Muscle layer of colon (tissue), 2 donors: ENCODE measurements around the gene CACNA2D2.
"Not testable (repeated sequence)": the region's sequence is repeated elsewhere in the genome, so short reads cannot be mapped to it uniquely, and the experiment has no call there.

Source experiments
- H3K27ac ChIP-seq: one replicate; pipeline ENCODE4 v1.7.0; 2013; ENCODE audit warnings: low read depth, mild to moderate bottlenecking, low read length, moderate library complexity
- H3K27me3 ChIP-seq, 2 donors: one replicate each; pipeline ENCODE4 v1.7.0; 2013; ENCODE audit warnings: low read length in 2 of 2, mild to moderate bottlenecking in 2 of 2; ENCODE audit not compliant: insufficient read depth in 2 of 2, control insufficient read depth in 1 of 2
- H3K36me3 ChIP-seq: one replicate; pipeline ENCODE4 v1.7.0; 2013; ENCODE audit warnings: mild to moderate bottlenecking, low read length; ENCODE audit not compliant: insufficient read depth
- H3K4me1 ChIP-seq: one replicate; pipeline ENCODE4 v1.7.0; 2013; ENCODE audit warnings: mild to moderate bottlenecking, low read length; ENCODE audit not compliant: insufficient read depth
- H3K4me3 ChIP-seq, 2 donors: one replicate each; pipeline ENCODE4 v1.7.0; 2013; ENCODE audit warnings: low read length in 2 of 2, low read depth in 1 of 2, mild to moderate bottlenecking in 1 of 2, moderate library complexity in 1 of 2
- H3K9ac ChIP-seq: one replicate; pipeline ENCODE4 v1.7.0; 2013; ENCODE audit warnings: low read length
- H3K9me3 ChIP-seq: one replicate; pipeline ENCODE4 v1.7.0; 2013; ENCODE audit warnings: mild to moderate bottlenecking, low read length
- donor health status: abdominal sarcoma.
- donor health status: Adenocarcinoma of cecum.

The CACNA2D2 gene

DNA sequence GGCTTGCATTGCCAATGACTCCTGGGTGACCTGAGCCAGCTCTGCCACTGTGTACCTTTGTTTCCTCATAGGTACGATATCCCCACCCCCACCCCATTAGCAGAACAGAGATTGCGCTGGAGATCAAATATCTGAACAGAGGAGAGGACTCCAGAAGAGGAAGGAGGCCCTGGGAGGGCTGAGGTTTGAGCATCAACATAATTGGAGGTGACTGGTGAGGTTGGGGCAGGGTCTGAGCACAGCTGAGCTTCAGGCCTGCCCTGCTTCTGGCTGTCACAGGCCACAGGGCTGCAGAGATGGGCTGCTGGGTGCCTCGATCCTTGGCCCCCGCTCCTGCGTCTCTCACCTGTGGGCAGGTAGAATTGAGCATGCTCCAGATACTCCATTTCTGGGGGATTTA, 21.3 kb upstream of the CACNA2D2 start:
- no peak overlapping the region for H3K4me3 ChIP-seq
- no peaks in the 10 kb centered on the region for H3K4me1 ChIP-seq
- H3K9ac ChIP-seq: no peak overlapping the region
- no peaks in the 10 kb centered on the region for H3K36me3 ChIP-seq
- no peaks in the 10 kb centered on the region for H3K9me3 ChIP-seq
- H3K27me3 ChIP-seq: no peaks in the 10 kb centered on the region
- H3K27ac ChIP-seq: no peak overlapping the region

DNA sequence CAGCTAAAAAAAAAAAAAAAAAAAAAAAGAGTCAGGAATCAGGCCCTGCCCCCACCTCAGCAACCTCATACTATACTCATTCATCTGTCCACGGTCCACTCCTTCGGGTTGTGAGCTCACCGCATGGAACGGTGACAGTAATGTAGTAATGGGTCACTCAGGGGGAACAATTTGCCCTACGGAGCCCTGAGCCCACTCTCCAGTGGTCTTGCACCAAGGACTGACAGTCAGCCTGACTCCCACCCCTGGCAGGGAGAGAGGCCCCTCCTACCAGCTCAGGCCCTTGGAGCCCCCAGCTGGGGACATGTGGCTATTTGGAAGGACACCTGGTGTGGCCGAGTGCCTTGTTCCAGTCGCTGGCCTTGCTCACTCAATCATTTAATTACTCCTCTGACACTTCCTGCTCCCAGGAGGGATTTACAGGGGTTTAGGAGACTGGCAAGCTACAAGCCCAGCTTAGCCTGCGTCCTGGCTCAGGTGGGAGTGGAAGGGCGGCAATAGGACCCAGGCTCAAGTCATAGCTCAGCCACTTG, 19.9 kb upstream of the CACNA2D2 start:
- Histone ChIP-seq H3K4me1 (no peaks in the 10 kb centered on the region), H3K9me3 (no peaks in the 10 kb centered on the region), H3K27me3 (peaks cover 0 to 9% of the 10 kb centered on the region in 2 donors), H3K27ac (no peak overlapping the region), H3K9ac (no peak overlapping the region), H3K36me3 (no peaks in the 10 kb centered on the region), H3K4me3 (no peak overlapping the region)

DNA sequence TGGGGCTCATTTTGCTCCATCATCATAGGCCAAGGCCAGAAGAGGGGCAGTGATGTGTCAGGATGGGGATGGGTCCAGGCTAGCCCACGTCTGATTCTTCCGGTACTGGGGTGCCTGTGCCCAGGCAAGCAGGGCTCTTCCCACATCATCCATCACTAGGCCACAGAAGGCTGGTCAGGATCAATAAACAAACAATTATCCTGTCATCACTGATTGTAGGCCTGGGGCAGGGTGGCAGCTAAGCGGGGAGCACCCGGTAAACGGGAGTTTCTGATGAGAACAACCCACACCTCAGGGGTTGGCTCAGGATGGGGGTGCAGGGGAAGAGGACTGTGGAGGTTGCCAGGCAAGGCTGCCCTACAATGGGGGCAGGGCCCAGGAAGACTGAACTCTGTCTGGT, 18.1 kb upstream of the CACNA2D2 start:
- H3K4me3 ChIP-seq: no peak overlapping the region
- H3K27me3 ChIP-seq: peaks cover 0 to 9% of the 10 kb centered on the region in 2 donors
- H3K9ac ChIP-seq: no peak overlapping the region
- H3K4me1 ChIP-seq: no peaks in the 10 kb centered on the region
- no peak overlapping the region for H3K27ac ChIP-seq
- no peaks in the 10 kb centered on the region for H3K36me3 ChIP-seq
- no peaks in the 10 kb centered on the region for H3K9me3 ChIP-seq

DNA sequence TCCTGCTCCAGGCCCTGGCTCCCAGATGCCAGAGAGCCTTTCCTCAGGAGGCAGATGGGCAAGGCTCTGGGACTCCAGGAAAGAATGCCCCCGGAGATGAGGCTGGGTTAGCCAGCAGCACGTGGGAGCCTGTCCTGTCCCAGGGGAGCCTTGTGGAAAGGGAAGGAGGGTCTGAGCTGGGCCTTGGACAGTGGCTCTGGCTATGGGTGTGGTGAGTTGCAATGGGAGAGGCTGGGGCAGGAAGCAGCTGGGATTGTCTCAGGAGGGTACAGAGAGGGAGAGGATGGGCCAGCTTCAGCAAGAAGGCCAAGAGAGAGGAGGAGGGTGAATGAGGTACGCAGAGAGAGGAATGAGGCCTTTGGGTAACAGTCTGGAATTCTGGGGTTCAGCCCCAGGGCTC, 17.4 kb upstream of the CACNA2D2 start:
- no peak overlapping the region for H3K4me3 ChIP-seq
- H3K4me1 ChIP-seq: peaks cover 5% of the 10 kb centered on the region
- H3K9me3 ChIP-seq: no peaks in the 10 kb centered on the region
- peaks cover 0 to 9% of the 10 kb centered on the region in 2 donors for H3K27me3 ChIP-seq
- H3K27ac ChIP-seq: no peak overlapping the region
- H3K9ac ChIP-seq: no peak overlapping the region
- no peaks in the 10 kb centered on the region for H3K36me3 ChIP-seq

DNA sequence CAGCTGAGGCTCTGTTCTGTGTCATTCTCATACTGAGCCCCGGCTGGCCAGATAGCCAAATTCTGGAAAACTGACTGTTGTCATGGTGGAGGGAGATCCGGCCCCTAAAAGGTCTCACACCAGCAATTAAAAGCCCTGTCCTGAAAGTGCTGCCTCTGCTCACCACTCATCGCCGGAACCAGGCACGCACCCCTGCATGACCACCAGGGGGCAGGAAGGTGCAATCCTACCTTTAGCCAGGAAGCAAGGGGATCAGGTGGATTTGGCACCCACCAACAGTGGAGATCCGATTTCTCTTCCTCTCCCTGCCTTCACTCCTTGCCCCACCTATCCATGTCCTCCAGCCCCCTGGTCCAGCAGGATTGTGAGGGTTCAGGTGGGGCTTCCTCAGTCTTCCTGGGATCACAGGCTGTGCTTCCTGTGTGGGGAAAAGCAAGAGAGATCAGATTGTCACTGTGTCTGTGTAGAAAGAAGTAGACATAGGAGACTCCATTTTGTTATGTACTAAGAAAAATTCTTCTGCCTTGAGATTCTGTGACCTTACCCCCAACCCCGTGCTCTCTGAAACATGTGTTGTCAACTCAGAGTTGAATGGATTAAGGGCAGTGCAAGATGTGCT, 16.1 kb upstream of the CACNA2D2 start:
- no peak overlapping the region for H3K9ac ChIP-seq
- H3K27me3 ChIP-seq: peaks cover 0 to 9% of the 10 kb centered on the region in 2 donors
- no peaks in the 10 kb centered on the region for H3K36me3 ChIP-seq
- peaks cover 12% of the 10 kb centered on the region for H3K4me1 ChIP-seq
- H3K4me3 ChIP-seq: no peak overlapping the region
- no peak overlapping the region for H3K27ac ChIP-seq
- no peaks in the 10 kb centered on the region for H3K9me3 ChIP-seq

DNA sequence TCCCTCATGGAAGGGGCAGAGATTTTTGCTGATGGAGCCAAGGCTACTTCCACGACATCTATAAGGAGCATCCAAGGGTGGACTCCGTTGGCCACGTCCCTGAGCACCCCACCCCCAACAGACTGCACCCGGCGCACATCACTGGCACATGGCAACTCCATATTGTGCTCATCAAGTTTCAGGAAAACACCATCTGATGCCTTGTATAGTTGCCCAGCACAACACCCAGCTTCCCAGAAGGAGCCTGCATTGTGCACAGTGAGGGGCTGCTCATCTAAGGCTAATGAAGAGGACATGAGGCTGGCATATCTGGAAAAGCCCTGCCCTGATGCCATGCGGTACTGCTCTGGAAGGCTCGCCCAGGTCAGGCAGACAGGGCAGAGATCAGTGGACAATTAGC, 15.0 kb upstream of the CACNA2D2 start:
- Histone ChIP-seq H3K27me3 (peaks cover 0 to 9% of the 10 kb centered on the region in 2 donors), H3K9ac (no peak overlapping the region), H3K4me1 (peaks cover 12% of the 10 kb centered on the region), H3K4me3 (no peak overlapping the region), H3K27ac (no peak overlapping the region), H3K9me3 (no peaks in the 10 kb centered on the region), H3K36me3 (no peaks in the 10 kb centered on the region)

DNA sequence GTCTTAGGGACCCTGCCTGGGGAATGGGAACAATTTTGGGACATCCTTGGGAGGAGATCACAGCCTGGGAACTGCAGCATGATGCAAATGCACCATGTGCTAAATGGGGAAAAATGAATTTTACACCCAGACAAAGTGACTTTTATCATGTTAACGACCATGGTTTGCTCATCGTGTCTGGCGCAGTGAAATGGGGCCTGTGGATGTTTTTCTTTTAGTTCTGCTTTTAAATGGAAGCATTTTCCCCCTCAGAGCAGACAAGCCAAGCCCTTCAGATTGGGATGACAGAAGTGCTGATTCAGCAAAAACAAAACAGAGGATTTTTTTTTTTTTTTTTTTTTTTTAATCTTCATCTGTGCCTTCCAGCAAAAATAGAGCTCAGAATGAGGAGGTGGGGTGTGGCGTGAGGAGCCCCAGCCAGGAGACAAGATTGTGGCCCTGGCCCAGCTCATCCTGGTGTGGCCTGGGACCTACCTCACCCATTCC, 14.3 kb upstream of the CACNA2D2 start:
- Histone ChIP-seq H3K9me3 (no peaks in the 10 kb centered on the region), H3K4me3 (no peak overlapping the region), H3K27me3 (peaks cover 0 to 9% of the 10 kb centered on the region in 2 donors), H3K27ac (no peak overlapping the region), H3K4me1 (peaks cover 12% of the 10 kb centered on the region), H3K9ac (no peak overlapping the region), H3K36me3 (no peaks in the 10 kb centered on the region)

DNA sequence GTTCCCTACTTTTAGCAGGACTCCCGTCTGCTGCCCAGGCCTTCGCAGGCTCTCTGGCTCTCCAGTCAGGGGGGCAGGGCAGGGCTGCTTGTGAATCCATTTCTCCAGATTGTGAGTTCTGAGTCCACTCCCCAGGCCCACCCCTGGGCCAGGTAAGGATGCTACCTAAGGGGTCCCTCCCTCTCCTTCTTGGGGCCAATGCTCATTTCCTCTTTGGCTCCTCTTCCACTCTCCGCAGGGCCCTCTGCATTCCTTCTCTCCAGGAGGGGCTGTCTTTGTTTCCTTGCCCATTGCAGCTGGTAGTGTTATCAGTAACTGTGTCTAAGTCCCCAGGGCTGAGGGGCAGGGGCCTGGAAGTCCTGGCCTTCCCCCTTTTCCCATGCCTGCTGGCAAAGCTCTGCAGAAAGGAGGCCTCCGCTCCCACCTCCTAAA, 13.0 kb upstream of the CACNA2D2 start:
- Histone ChIP-seq H3K36me3 (no peaks in the 10 kb centered on the region), H3K27ac (no peak overlapping the region), H3K9ac (no peak overlapping the region), H3K9me3 (no peaks in the 10 kb centered on the region), H3K4me1 (peaks cover 12% of the 10 kb centered on the region), H3K27me3 (peaks cover 0 to 9% of the 10 kb centered on the region in 2 donors), H3K4me3 (peak overlapping the region in 1 of 2 donors; percentile 38)

DNA sequence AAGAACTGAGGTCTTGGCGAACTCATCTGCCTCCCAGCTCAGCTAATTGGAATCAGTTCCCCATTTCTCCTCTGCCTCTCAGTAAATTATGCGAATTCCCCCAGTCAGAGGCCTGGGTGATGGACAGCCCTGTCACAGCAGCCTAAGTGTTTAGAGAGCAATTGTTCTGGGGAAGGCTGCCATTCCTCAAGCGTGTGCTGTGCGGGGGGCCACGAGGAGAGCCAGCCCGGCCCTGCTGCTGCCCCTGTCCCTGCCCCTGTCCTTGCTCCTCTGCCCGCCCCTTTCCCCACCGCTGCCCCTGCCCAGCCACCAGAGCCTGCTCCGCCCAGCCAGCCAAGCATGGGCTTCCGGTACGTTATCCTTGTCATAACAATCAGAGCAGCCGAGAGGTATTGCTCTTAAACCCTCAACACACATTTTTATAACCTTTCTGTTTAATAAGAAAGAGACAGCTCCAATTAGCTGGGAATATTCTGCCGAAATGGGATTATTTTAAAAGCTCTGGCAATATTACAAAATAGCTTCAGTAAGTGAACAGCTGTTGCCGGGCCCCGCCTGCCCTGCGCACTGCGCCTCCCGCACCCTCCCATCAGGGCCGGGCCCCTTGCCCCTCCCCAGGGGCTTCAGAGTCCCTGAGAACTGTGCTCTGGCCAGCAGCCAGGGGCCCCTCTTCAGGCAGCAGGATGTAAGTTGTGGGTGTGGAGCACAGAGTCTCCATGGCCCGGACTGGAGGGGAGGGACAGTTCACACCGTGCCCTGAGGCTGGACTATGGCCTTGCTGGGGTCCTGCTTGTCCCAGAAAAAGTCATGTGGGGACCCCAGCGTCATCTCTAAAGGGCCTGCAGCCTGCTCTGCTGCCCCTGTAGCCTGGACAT, 12.4 kb upstream of the CACNA2D2 start:
- peak overlapping the region in 1 of 2 donors; percentile 38 for H3K4me3 ChIP-seq
- H3K4me1 ChIP-seq: peaks cover 12% of the 10 kb centered on the region
- H3K27me3 ChIP-seq: peaks cover 0 to 9% of the 10 kb centered on the region in 2 donors
- no peak overlapping the region for H3K9ac ChIP-seq
- H3K9me3 ChIP-seq: no peaks in the 10 kb centered on the region
- no peaks in the 10 kb centered on the region for H3K36me3 ChIP-seq
- no peak overlapping the region for H3K27ac ChIP-seq

DNA sequence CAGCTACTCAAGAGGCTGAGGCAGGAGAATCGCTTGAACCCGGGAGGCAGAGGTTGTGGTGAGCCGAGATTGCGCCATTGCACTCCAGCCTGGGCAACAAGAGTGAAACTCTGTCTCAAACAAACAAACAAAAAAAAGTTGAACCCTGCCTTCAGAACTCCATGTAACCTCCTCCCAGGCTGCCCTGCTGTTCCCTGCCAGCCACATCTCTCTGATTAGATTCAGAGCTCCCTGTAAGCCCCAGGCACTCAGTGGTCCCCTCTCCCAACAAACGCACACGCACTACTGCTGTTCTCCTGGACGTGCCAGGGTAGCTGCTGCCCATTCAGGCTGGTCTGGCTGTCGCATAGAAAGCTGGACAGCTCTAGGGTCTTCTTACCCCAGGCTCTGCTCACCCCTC, 9.5 kb upstream of the CACNA2D2 start:
- not testable (repeated sequence) for H3K27ac ChIP-seq, H3K27me3 ChIP-seq, H3K9me3 ChIP-seq, H3K36me3 ChIP-seq, H3K4me3 ChIP-seq, H3K9ac ChIP-seq
- H3K4me1 ChIP-seq: peaks cover 12% of the 10 kb centered on the region

DNA sequence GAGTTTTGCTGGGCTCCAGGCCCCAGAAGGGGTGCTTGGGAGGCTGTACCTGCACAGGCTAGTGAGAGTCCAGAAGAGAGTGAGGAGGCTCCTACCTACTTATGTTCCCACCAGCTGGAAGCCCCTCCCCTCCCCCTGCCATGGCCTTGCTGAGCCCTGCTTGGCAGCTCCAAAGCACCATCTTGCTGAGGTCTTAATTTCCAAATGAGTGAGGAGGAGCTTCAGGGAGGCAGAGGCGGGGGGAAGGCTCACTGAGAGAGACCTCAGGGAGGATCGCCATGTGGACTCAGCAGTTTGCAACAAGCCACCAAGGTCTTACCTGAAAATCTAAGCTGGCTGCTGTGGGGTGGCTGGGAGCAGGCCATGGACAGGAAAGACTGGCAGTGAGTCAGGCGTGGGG, 8.7 kb upstream of the CACNA2D2 start:
- Histone ChIP-seq H3K4me3 (no peak overlapping the region), H3K27ac (no peak overlapping the region), H3K9ac (no peak overlapping the region), H3K9me3 (no peaks in the 10 kb centered on the region), H3K4me1 (peaks cover 12% of the 10 kb centered on the region), H3K27me3 (no peaks in the 10 kb centered on the region), H3K36me3 (no peaks in the 10 kb centered on the region)
